Body of pancreas (tissue), 4 donors: ENCODE data around the gene CHST4.

ENCODE experiments used
- POLR2A ChIP-seq, 3 donors: fragments of 450-650 bp; IDR thresholded peaks; one replicate each; pipeline ENCODE4 v1.6.1; 2016; ENCODE audit warnings: antibody characterized with exemption in 3 of 3, mild to moderate bottlenecking in 2 of 3
- TF ChIP-seq, protein P1 (sequence below), 7 experiments: fragments of 450-650 bp in 4 of 7; fragments of 200-600 bp in 3 of 7; sonication (generic) in 3 of 7; IDR thresholded peaks; one replicate each; pipeline ENCODE4 v1.5.1; 2016 to 2019; ENCODE audit warnings: antibody characterized with exemption in 7 of 7

DNA sequence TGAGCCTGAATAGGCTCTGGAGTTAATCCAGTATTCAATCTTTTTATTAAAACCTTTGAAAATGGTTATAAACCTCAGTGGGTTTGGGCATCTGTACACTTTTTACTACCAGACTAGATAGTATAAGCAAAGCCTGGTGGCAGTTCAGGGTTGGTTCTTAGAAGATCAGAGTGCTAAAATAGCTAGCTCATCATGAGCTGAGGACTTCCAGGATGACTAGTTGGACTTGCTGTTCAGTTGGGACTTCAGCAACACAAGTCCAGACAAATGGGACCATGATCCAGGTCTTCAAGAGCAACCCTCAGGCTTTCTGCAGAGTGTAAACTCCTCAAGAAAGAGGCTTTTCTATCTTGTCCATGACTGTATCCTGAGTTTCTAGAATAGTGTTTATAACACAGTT, 35.9 kb upstream of the CHST4 start:
- TF ChIP-seq, protein P1, sequence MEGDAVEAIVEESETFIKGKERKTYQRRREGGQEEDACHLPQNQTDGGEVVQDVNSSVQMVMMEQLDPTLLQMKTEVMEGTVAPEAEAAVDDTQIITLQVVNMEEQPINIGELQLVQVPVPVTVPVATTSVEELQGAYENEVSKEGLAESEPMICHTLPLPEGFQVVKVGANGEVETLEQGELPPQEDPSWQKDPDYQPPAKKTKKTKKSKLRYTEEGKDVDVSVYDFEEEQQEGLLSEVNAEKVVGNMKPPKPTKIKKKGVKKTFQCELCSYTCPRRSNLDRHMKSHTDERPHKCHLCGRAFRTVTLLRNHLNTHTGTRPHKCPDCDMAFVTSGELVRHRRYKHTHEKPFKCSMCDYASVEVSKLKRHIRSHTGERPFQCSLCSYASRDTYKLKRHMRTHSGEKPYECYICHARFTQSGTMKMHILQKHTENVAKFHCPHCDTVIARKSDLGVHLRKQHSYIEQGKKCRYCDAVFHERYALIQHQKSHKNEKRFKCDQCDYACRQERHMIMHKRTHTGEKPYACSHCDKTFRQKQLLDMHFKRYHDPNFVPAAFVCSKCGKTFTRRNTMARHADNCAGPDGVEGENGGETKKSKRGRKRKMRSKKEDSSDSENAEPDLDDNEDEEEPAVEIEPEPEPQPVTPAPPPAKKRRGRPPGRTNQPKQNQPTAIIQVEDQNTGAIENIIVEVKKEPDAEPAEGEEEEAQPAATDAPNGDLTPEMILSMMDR (IDR thresholded peaks at IDR 0.05) = no peak
- no peak for TF ChIP-seq POLR2A (IDR thresholded peaks at IDR 0.05)
